IMR-90 (cell line): Measurements from ENCODE around the gene SERPINA3. TPM values are rescaled to one million over a fixed set of nuclear protein-coding genes. Genes with fewer than 3 reads are reported as not detected.

Experiments used
- ATAC-seq: fragments of 200-7000 bp; cut with Tn5 transposase; 2 replicates; pipeline ENCODE4 v1.9.1; 2020; ENCODE audit warnings: low read depth, mild to moderate bottlenecking, moderate library complexity
- BruUV-seq: library from RNA; stranded (reverse); fragments of 400-500 nt; replicated peaks from 2 replicates; lab custom pipeline; 2021; lab: Mats Ljungman, UMichigan
- CTCF ChIA-PET: fragments of 300-600 bp; formaldehyde crosslinking; extraction: SDS; loops from one replicate; lab custom pipeline; 2021; ENCODE audit warnings: antibody characterized with exemption; lab: Yijun Ruan, JAX
- POLR2A ChIA-PET: fragments of 300-600 bp; sonication (Branson Sonifier 250); formaldehyde crosslinking; loops from one replicate; lab custom pipeline; 2022; ENCODE audit warnings: antibody characterized with exemption; ENCODE audit not compliant: unreplicated experiment; lab: Charles Lee
- DNase-seq: peaks from one replicate; pipeline ENCODE4 v3.0.0; 2013
- H2AFZ ChIP-seq: replicated peaks from 2 replicates; pipeline ENCODE3; 2013; ENCODE audit warnings: low read length, mild to moderate bottlenecking; ENCODE audit not compliant: poor library complexity
- H2AK5ac ChIP-seq: 2 replicates; pipeline ENCODE4 v1.6.1; 2013; ENCODE audit warnings: low read depth, low read length, inconsistent platforms
- H2AK9ac ChIP-seq: replicated peaks from 2 replicates; pipeline ENCODE3; 2013; ENCODE audit warnings: mild to moderate bottlenecking, low read depth, low read length, moderate library complexity; ENCODE audit not compliant: poor library complexity
- H2BK120ac ChIP-seq: 2 replicates; pipeline ENCODE4 v1.6.1; 2013; ENCODE audit warnings: low read depth, low read length, inconsistent platforms
- H2BK15ac ChIP-seq: 3 replicates; pipeline ENCODE4 v1.6.1; 2013; ENCODE audit warnings: low read depth, low read length, inconsistent platforms
- H2BK20ac ChIP-seq: 2 replicates; pipeline ENCODE4 v1.6.1; 2013; ENCODE audit warnings: low read depth, mild to moderate bottlenecking, inconsistent platforms, low read length, moderate library complexity
- H2BK5ac ChIP-seq: 2 replicates; pipeline ENCODE4 v1.6.1; 2013; ENCODE audit warnings: mild to moderate bottlenecking, low read depth, low read length, inconsistent platforms; ENCODE audit not compliant: poor library complexity, severe bottlenecking
- H3K14ac ChIP-seq: replicated peaks from 2 replicates; pipeline ENCODE4 v1.6.1; 2013; ENCODE audit warnings: low read depth, low read length, inconsistent platforms
- H3K18ac ChIP-seq: 2 replicates; pipeline ENCODE4 v1.6.1; 2013; ENCODE audit warnings: low read depth, low read length, control low read depth
- H3K23ac ChIP-seq: 2 replicates; pipeline ENCODE4 v1.6.1; 2013; ENCODE audit warnings: low read depth, low read length, inconsistent platforms
- H3K27ac ChIP-seq: 2 replicates; pipeline ENCODE4 v1.5.1; 2013; ENCODE audit warnings: mild to moderate bottlenecking, control low read depth, low read length; ENCODE audit not compliant: insufficient read depth
- H3K27me3 ChIP-seq: 2 replicates; pipeline ENCODE4 v1.6.1; 2013; ENCODE audit warnings: low read length; ENCODE audit not compliant: control insufficient read depth, insufficient read depth
- H3K36me3 ChIP-seq: 2 replicates; pipeline ENCODE4 v1.6.1; 2013; ENCODE audit warnings: low read length, mixed read lengths; ENCODE audit not compliant: control insufficient read depth, insufficient read depth
- H3K4ac ChIP-seq: 2 replicates; pipeline ENCODE4 v1.6.1; 2013; ENCODE audit warnings: low read depth, low read length, inconsistent platforms
- H3K4me1 ChIP-seq: 2 replicates; pipeline ENCODE4 v1.6.1; 2013; ENCODE audit warnings: low read length, mixed read lengths; ENCODE audit not compliant: control insufficient read depth, insufficient read depth
- H3K4me2 ChIP-seq: 2 replicates; pipeline ENCODE4 v1.6.1; 2013; ENCODE audit warnings: low read depth, mild to moderate bottlenecking, control low read depth, low read length, moderate library complexity
- H3K4me3 ChIP-seq: 2 replicates; pipeline ENCODE4 v1.5.1; 2013; ENCODE audit warnings: low read depth, mild to moderate bottlenecking, control low read depth, low read length, moderate library complexity; ENCODE audit not compliant: insufficient read depth
- H3K56ac ChIP-seq: 2 replicates; pipeline ENCODE4 v1.6.1; 2013; ENCODE audit warnings: low read length, inconsistent platforms; ENCODE audit not compliant: insufficient read depth; ENCODE audit errors: extremely low read depth
- H3K79me1 ChIP-seq, 2 experiments: 2 replicates each; pipeline ENCODE4 v1.6.1; 2013; ENCODE audit warnings: low read length in 2 of 2, inconsistent platforms in 1 of 2, low read depth in 1 of 2
- H3K9ac ChIP-seq: 2 replicates; pipeline ENCODE4 v1.6.1; 2013; ENCODE audit warnings: low read depth, low read length, control low read depth
- H3K9me1 ChIP-seq: 2 replicates; pipeline ENCODE4 v1.6.1; 2013; ENCODE audit warnings: low read length, inconsistent platforms; ENCODE audit not compliant: insufficient read depth
- H3K9me3 ChIP-seq: 2 replicates; pipeline ENCODE4 v1.6.1; 2013; ENCODE audit warnings: low read length; ENCODE audit not compliant: control insufficient read depth, insufficient read depth
- H4K20me1 ChIP-seq: 2 replicates; pipeline ENCODE4 v1.6.1; 2013; ENCODE audit warnings: low read length, inconsistent platforms; ENCODE audit not compliant: insufficient read depth
- H4K5ac ChIP-seq: 2 replicates; pipeline ENCODE4 v1.6.1; 2013; ENCODE audit warnings: mild to moderate bottlenecking, low read depth, low read length, control low read depth
- H4K8ac ChIP-seq, 2 experiments: 2 replicates each; pipeline ENCODE4 v1.6.1; 2013; ENCODE audit warnings: low read depth in 2 of 2, low read length in 2 of 2, control low read depth in 1 of 2, inconsistent platforms in 1 of 2
- H4K91ac ChIP-seq: 2 replicates; pipeline ENCODE4 v1.6.1; 2013; ENCODE audit warnings: low read depth, low read length, inconsistent platforms; ENCODE audit not compliant: insufficient read depth
- CTCF ChIP-seq: conservative IDR thresholded peaks from 2 replicates; pipeline ENCODE4 v1.5.1; 2012; ENCODE audit warnings: mild to moderate bottlenecking, low read depth, low read length, improper control_type of control experiment
- RAD21 ChIP-seq: IDR thresholded peaks from 2 replicates; pipeline ENCODE4 v1.6.1; 2012; ENCODE audit warnings: low read length, improper control_type of control experiment
- SMC3 ChIP-seq: fragments of 150-350 bp; IDR thresholded peaks from 2 replicates; pipeline ENCODE4 v1.6.1; 2016; ENCODE audit warnings: low read depth, mild to moderate bottlenecking, antibody characterized with exemption, low read length, moderate library complexity
- WGBS, 2 experiments: methylation state at CpG; one replicate each; pipeline versions ENCODE4 v1.1.5 to v1.1.7; 2013; ENCODE audit warnings: missing lambda C conversion rate in 2 of 2; ENCODE audit not compliant: insufficient read length in 1 of 2; ENCODE audit errors: extremely low coverage in 2 of 2; 5-methylcytosine and 5-hydroxymethylcytosine counted together
- dilution Hi-C: fragments of 300-500 bp; cut with HindIII; formaldehyde crosslinking; loops from one replicate; pipeline ENCODE4 v1.14.3; 2018; ENCODE audit warnings: low sequenced_read_pairs; ENCODE audit not compliant: unreplicated experiment
- in situ Hi-C: fragments of 300-500 bp; cut with MboI; formaldehyde crosslinking; loops from 3 replicates; pipeline ENCODE4 v1.14.3; 2019; ENCODE audit warnings: low sequenced_read_pairs, inconsistent platforms, mixed read lengths
- intact Hi-C: fragments of 100-400 bp; cut with micrococcal nuclease; formaldehyde crosslinking; loops from 2 replicates; pipeline ENCODE4 v1.10.0; 2022
- polyA plus RNA-seq, 3 experiments: library from polyadenylated mRNA; depleted of rRNA; stranded (reverse); fragments of >200 nt; gene quantifications; 2 replicates each; pipeline ENCODE4 v1.2.3, GENCODE V29; 2012; ENCODE audit warnings: low replicate concordance in 1 of 3
- total RNA-seq: library from RNA; depleted of rRNA; stranded (reverse); fragments of >200 nt; gene quantifications from 2 replicates; pipeline ENCODE4 v1.2.3, GENCODE V29; 2012

The SERPINA3 gene
- total and polyA plus RNA-seq, 2 of the 4 experiments (the other 2 are of a cell fraction): 0.36 to 0.48 TPM

DNA sequence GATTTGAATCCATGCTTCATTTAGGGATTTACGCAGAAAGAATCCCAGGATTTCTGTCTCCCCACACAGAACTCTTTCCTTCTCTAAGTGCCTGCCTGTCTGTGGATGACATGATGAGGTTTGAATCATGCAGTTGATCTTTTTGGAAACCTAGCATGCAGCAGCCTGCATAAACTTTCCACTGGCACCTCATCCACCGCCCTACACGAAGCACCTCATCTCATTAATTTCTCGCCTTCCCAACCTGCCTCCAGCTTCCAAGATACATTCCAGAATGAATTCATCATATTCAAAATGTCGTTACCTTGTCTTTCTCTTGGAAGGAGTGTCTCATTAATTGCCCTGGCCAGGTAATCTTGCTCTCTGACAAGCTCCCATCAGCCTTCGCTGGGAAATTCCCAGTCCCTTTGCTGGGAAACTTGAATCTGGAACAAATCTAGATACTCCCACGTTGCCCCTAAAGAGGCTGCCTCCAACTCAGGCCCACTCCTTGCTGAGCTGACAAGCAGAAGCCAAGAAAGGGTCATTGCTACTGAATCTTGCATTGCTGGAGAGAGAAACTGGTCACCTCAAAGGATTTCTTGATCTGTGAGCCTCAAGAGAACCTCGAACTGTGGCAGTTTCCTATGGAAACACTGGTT is 48.2 kb downstream of the SERPINA3 start:
- H3K4me1 ChIP-seq: peaks cover 2% of the 10 kb centered on the region; the same call in 1 of the 2 replicates
- H2BK5ac ChIP-seq: no peak overlapping the region
- H4K5ac ChIP-seq: no peak overlapping the region
- H2BK120ac ChIP-seq: no peak overlapping the region
- in situ Hi-C loops (no loop called here), dilution Hi-C loops (no loop called here), intact Hi-C loops (no loop called here)
- H3K9me3 ChIP-seq: no peaks in the 10 kb centered on the region
- no TSS peak for BruUV-seq
- no peak overlapping the region for H3K14ac ChIP-seq
- H3K9me1 ChIP-seq: no peaks in the 10 kb centered on the region
- H3K9ac ChIP-seq: no peak overlapping the region
- H3K4me3 ChIP-seq: no peak overlapping the region
- ChIA-PET CTCF (no interaction called here), POLR2A (no interaction called here)
- no peak overlapping the region for H2BK15ac ChIP-seq
- no peak for DNase-seq
- H2AFZ ChIP-seq: no peak overlapping the region
- H2AK5ac ChIP-seq: no peak overlapping the region
- no peaks in the 10 kb centered on the region for H3K27me3 ChIP-seq
- no peak overlapping the region for H3K4ac ChIP-seq
- H3K36me3 ChIP-seq: no peaks in the 10 kb centered on the region
- H3K4me2 ChIP-seq: no peak overlapping the region
- no peak for ATAC-seq
- 24% methylated on average over 3 of the region's 8 CpGs; no CpG with 5 or more reads in 1 of the 2 experiments for WGBS, 2 experiments
- no peak overlapping the region for H2AK9ac ChIP-seq
- no peak overlapping the region for H3K27ac ChIP-seq
- no peak overlapping the region for H3K23ac ChIP-seq
- no peaks in the 10 kb centered on the region for H4K20me1 ChIP-seq
- TF ChIP-seq RAD21: no peak
- no peak for TF ChIP-seq CTCF
- no peak for TF ChIP-seq SMC3
- H4K91ac ChIP-seq: no peak overlapping the region
- no peaks in the 10 kb centered on the region for H3K79me1 ChIP-seq
- no peak overlapping the region for H4K8ac ChIP-seq
- no peak overlapping the region for H2BK20ac ChIP-seq
- no peak overlapping the region for H3K56ac ChIP-seq
- H3K18ac ChIP-seq: no peak overlapping the region
